Measurements from ENCODE around the gene DCTPP1. TPM values are rescaled to one million over a fixed set of nuclear protein-coding genes. Genes with fewer than 3 reads are reported as not detected.
A peak's percentile ranks its signal among the peaks of the same experiment; 100 is the strongest.

Gene DCTPP1
- total and polyA plus RNA-seq, 4 donors = 13.2 to 50.9 (median 27.0) TPM

GRCh38 chr16:30395992-30396585, 33.7 kb downstream of the DCTPP1 start:
- 15 to 17% methylated on average over 13 of the region's 13 CpGs for WGBS, 2 donors
- DNase-seq = no peak
- Histone ChIP-seq H3K36me3 (ENCODE audit: control insufficient read depth in 4 of 4, insufficient read depth in 4 of 4, low read length in 4 of 4) (peaks cover 0 to 12% (median 2%) of the 10 kb centered on the region in 4 donors), H3K27me3 (ENCODE audit: control insufficient read depth in 3 of 3, insufficient read depth in 3 of 3, low read length in 2 of 3) (no peaks in the 10 kb centered on the region), H3K9ac (ENCODE audit: insufficient read depth in 1 of 2, low read length in 2 of 2) (no peak overlapping the region), H3K9me3 (ENCODE audit: control insufficient read depth in 4 of 4, insufficient read depth in 3 of 4, low read length in 3 of 4) (no peaks in the 10 kb centered on the region), H3K27ac (ENCODE audit: low read depth in 1 of 2, low read length in 1 of 2) (peak overlapping the region; percentile 71 to 95), H3K4me1 (ENCODE audit: control insufficient read depth in 5 of 5, insufficient read depth in 5 of 5, low read length in 5 of 5) (peaks cover 0 to 27% (median 4%) of the 10 kb centered on the region in 5 donors), H3K4me3 (peak overlapping the region; percentile 96)
- no peak for TF ChIP-seq CTCF (IDR thresholded peaks at IDR 0.05; ENCODE audit: control extremely low read depth, extremely low read depth)
- no peak for ATAC-seq (ENCODE audit: insufficient read depth, low FRiP score)

DNA sequence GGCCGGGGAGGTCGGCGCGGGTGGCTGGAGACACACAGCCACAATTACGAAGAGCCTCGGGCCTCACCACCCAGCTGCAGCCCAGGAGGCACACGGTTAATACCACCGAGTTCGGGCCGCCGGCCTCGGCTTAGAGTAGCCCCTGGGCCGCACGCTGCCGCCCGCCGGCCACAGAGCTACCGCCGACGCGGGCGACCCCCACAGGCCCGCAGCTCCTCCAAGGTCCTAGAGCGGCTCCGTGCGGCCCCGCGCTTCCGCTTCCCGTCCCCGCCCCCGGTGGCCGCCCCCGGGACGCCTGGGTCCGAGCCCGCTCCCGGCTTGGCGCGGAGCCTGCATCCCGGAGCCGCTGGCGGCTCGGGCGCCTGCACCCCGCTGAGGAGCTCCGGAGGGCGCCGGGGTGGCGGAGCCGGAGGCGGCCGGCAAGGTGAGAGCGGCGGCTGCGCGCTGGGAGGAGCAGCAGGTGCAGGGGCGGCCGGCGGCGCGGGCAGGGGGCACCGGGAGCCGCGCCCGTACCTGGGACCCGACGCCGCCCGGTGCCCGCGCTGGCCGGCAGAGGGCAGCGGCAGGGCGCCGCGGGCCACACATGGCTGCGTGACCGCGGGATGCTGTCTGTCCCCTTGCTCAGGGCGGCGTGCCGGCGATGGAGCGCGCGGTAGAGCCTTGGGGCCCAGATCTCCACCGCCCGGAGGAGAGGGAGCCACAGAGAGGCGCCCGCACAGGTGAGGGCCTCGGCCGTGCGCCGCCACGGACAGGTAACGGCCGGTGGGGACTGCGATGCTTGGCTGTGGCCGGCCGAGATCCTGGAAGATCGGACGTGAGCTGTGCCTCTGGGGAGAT, 34.5 kb downstream of the DCTPP1 start, which contains the start of gene ZNF48:
ZNF48 (plus strand) TSS at position 266 of the 837 bp plus-strand sequence; CDS start at position 641, 375 bp downstream.
- DNase-seq = peak; percentile 92 to 97 (median 94)
- ATAC-seq (ENCODE audit: insufficient read depth, low FRiP score) = peak; percentile 94

GRCh38 chr16:30394592-30395154, 35.2 kb downstream of the DCTPP1 start:
- peak overlapping the region; percentile 96 for H3K4me3 ChIP-seq
- TF ChIP-seq CTCF (IDR thresholded peaks at IDR 0.05; ENCODE audit: control extremely low read depth, extremely low read depth) = no peak
- no peaks in the 10 kb centered on the region for H3K9me3 ChIP-seq (ENCODE audit: control insufficient read depth in 4 of 4, insufficient read depth in 3 of 4, low read length in 3 of 4)
- peak overlapping the region; percentile 86 to 95 for H3K27ac ChIP-seq (ENCODE audit: low read depth in 1 of 2, low read length in 1 of 2)
- peaks cover 0 to 19% (median 4%) of the 10 kb centered on the region in 5 donors for H3K4me1 ChIP-seq (ENCODE audit: control insufficient read depth in 5 of 5, insufficient read depth in 5 of 5, low read length in 5 of 5)
- H3K36me3 ChIP-seq (ENCODE audit: control insufficient read depth in 4 of 4, insufficient read depth in 4 of 4, low read length in 4 of 4) = peaks cover 0 to 12% (median 2%) of the 10 kb centered on the region in 4 donors
- WGBS, 2 donors = 11 to 14% methylated on average over 31 of the region's 31 CpGs
- no peak for ATAC-seq (ENCODE audit: insufficient read depth, low FRiP score)
- peak overlapping the region; percentile 89 to 95 for H3K9ac ChIP-seq (ENCODE audit: insufficient read depth in 1 of 2, low read length in 2 of 2)
- H3K27me3 ChIP-seq (ENCODE audit: control insufficient read depth in 3 of 3, insufficient read depth in 3 of 3, low read length in 2 of 3) = no peaks in the 10 kb centered on the region
- DNase-seq = peak in 2 of 3 donors; percentile 48 to 65

More for the DNA sequence above, 34.5 kb downstream of the DCTPP1 start, which contains the start of gene ZNF48:
- Histone ChIP-seq H3K27ac (ENCODE audit: low read depth in 1 of 2, low read length in 1 of 2) (peak within 1 kb of the TSS; percentile 86 to 95), H3K9ac (ENCODE audit: insufficient read depth in 1 of 2, low read length in 2 of 2) (peak within 1 kb of the TSS; percentile 89 to 95), H3K9me3 (ENCODE audit: control insufficient read depth in 4 of 4, insufficient read depth in 3 of 4, low read length in 3 of 4) (no peaks in the 10 kb centered on the region), H3K36me3 (ENCODE audit: control insufficient read depth in 4 of 4, insufficient read depth in 4 of 4, low read length in 4 of 4) (peaks cover 0 to 12% (median 2%) of the 10 kb centered on the region in 4 donors), H3K4me1 (ENCODE audit: control insufficient read depth in 5 of 5, insufficient read depth in 5 of 5, low read length in 5 of 5) (peaks cover 0 to 23% (median 4%) of the 10 kb centered on the region in 5 donors), H3K27me3 (ENCODE audit: control insufficient read depth in 3 of 3, insufficient read depth in 3 of 3, low read length in 2 of 3) (no peaks in the 10 kb centered on the region), H3K4me3 (peak within 1 kb of the TSS; percentile 96)
- TF ChIP-seq CTCF (IDR thresholded peaks at IDR 0.05; ENCODE audit: control extremely low read depth, extremely low read depth) = peak; percentile 20
- WGBS, 2 donors = 1% methylated on average over 90 to 103 of the region's 103 CpGs
